HuH-7.5 (cell line): ENCODE measurements around the gene ZNF629.

Source experiments
- DNase-seq: peaks from one replicate; pipeline ENCODE4 v3.0.0; 2011; ENCODE audit warnings: low spot score

Gene ZNF629

DNA sequence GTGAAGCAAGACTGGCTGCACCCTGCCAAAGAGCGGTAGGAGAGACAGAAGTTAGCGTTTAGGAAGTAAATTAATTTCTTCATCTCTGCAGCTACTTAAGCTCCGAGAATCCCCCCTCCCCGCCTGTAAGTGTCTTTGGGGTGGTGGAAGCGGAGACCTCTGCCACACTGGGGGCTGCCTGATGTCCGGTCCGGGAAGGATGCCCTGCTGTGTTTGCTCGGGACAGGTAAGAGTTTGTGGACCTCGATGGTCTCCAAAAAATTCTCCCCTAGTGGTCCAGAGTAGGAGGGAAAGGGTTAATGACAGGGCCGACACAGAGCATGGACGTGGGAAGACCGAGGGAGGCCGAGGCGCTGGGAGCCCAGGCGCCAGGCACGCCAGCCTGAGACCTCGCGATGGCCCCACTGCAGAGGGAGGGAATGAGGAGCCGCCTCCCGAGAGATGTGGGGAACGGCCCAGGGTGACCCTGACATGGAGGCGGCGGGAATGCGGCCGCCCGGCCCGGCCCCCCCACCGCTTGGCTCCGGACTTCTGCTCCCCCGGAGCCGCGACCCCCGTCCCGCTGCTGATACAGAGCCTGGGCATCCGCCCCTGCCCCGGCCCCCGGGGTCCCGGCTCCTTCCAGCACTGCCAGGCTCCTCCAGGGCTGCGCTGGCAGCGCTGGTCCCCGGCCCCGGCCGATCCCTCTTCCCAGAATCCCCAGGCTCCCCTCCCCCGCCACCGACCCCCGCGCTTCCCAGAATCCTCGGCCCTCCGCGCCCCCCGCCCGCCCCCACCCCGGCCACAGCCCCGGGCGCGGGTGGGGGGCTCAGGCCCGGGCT lies 680 bp downstream of the ZNF629 start:
- DNase-seq, result peak; percentile 77

DNA sequence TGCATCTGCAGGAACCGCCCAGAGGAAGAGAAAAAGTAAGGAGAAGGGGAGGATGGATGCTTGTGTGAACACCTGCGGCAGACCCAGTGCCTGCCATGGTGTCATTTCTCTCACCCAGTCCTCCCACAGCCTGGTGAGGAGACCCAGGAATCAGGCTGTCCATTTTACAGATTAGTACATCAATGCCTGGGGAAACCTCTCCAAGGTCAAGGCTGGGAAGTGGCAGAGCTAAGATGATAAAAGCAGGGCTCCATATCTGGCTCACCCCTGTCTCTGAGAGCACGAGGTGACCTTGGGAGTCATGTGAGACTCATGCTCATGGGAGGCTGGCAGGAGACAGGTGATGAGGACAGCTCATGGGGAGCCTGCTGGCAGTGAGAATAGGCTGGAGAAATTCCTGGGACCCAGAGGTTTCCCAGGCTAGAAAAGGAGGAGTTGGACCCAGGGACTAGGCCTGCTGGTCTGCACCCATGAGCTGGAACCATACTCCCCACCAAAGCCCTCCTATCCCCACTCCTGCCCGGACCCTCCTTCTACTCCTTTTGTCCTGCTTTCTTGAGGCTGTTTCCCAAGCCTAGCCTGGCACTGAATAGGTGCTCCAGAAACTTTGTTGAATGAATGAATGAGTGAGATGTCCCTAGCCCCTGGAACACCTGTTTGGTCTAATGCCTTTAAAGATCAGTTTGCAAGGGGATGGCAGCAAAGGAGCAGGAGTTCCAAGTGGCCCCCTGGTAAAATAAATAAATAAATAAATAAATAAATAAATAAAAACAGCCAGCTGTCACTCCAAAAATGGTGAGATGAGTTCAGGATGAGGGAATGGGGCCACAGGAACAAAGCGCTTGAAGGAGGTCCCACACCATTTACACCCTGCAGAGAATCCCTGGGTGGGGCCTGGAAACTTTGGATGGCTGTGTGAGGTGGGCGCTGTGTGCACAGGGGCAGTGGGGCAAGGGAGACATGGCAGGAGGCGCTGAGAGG lies 1.6 kb downstream of the ZNF629 start:
- no peak for DNase-seq

DNA sequence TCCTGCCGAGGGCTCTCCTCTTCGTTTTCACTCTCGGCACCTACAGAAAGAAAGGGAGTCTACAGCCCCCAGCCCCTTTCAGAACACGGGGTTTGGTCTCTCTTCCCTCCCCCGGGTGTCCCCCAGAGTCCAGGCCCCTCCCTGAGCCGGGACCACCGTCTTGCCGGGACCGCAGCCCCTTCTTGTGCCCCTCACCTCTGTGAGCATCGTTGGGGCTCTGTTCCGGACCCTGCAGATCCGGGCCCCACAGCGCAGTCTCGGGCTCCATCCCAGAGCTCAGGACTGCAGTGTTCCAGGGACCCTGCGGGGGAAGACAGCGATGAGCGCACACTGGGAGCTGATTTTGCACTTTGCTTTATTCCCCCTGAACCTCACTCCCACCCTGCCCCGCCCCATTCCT lies 2.8 kb downstream of the ZNF629 start:
- DNase-seq, result no peak

DNA sequence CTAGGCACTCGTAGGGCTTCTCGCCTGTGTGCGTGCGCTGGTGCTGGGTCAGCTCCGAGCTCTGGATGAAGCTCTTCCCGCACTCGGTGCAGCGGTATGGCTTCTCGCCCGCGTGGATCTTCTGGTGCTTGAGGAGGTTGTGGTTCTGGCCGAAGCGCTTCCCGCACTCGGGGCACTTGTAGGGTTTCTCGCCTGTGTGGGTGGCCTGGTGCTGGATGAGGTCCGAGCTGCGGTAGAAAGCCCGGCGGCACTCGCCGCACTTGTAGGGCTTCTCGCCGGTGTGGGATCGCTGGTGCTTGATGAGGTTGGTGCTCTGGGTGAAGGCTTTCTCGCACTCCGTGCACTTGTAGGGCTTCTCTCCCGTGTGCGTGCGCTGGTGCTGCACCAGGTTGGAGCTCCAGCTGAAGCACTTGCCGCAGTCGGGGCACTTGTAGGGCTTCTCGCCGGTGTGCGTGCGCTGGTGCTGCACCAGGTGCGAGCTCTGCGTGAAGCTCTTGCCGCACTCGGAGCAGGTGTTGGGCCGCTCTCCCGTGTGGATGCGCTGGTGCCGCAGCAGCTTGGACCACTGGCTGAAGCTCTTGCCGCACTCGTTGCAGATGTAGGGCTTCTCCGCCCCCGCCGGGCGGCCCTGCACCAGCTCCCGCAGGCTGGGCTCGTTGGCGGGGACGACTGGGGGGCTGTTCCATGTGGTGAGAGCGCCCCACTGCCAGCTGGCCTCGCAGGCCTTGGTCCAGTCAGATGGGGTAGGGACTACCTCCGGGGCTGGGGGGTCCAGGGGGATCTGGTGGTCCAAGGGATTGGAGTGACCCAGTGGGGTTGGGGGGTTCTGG lies 3.5 kb downstream of the ZNF629 start:
- DNase-seq, result no peak

DNA sequence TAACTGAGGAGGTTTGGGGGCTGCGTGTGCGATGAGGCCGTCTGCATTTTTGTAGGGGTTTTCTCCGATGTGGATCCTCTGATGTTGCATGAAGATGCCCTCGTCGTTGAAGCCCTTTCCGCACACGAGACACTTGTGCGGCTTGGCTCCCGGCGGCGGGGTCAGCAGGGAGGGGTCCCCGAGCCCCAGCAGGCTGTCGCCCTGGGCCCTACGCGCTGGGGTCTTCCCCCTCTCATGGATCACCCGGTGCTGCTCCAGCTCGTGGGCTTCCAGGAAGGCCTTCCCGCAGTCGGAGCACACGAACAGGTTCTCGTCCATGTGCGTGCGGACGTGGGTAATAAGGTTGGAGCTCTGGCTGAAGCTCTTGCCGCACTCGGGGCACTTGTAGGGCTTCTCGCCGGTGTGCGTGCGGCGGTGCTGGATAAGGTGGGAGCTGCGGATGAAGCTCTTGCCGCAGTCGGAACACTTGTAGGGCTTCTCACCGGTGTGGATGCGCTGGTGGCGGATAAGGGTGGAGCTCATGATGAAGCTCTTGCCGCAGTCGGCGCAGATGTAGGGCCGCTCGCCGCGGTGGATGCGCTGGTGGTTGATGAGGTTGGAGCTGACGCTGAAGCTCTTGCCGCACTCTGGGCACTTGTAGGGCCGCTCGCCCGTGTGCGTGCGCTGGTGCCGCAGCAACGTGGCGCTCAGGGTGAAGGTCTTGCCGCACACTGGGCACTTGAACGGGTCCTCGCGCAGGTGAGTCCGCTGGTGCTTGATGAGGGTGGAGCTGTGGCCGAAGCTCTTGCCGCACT lies 4.3 kb downstream of the ZNF629 start:
- no peak for DNase-seq

DNA sequence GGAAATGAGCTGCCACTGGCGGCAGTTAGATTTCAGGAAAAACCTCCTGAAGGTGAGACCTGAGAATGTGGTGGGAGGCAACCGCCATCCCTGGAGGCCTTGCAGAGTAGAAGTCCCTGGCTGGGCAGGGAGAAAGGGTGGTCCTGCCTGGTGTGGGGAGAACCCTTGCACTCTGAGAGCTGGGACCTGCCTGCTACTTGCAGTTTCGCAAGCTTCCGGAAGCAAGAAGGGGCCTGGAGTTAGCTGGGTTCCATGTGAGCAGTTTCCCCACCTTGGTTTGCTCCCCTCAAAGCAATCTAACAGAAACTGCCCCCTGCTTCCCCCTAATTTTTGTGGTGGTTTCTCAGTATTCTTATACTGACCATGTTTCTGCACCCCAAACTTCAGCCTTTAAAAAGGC lies 6.5 kb downstream of the ZNF629 start:
- DNase-seq, result no peak

DNA sequence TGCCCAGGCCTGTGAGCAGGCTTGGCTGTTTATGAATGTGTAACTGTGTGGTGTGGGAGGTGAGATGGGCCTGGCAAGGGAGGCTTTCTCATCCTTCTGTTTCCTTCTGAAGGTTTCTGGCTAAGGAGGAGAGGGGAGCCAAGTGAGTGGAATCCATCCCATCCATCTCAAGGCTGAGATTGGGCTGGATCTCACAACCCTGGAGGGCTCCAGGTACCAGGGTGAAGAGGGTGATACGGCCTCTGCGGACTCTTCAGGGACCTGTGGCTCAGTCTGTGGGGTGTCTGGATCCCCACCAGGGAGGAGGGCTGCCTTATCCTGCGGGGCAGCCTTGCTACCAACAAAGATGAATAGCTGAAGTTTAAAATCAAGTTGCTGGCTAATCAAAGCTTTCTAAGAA lies 7.0 kb downstream of the ZNF629 start:
- DNase-seq, result no peak

DNA sequence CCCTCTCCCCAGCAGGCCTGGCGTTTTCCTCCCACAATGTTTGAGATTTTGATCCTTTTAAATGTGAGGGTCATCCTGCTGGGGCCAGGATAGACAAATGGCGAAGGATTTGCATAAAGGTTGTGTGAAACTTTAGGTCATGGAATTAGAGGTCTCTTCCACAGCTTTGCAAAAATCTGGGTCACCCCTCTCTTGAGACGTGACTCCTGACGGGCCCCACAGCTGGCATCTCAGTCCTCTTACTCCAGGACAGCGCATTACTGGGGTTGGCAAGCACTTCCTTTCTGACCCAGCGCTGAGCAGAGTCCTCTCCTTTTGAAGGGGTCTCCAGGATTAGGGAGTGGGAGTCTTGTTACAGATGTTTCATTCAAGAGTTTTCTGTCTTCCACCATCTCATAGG lies 7.4 kb downstream of the ZNF629 start:
- no peak for DNase-seq

DNA sequence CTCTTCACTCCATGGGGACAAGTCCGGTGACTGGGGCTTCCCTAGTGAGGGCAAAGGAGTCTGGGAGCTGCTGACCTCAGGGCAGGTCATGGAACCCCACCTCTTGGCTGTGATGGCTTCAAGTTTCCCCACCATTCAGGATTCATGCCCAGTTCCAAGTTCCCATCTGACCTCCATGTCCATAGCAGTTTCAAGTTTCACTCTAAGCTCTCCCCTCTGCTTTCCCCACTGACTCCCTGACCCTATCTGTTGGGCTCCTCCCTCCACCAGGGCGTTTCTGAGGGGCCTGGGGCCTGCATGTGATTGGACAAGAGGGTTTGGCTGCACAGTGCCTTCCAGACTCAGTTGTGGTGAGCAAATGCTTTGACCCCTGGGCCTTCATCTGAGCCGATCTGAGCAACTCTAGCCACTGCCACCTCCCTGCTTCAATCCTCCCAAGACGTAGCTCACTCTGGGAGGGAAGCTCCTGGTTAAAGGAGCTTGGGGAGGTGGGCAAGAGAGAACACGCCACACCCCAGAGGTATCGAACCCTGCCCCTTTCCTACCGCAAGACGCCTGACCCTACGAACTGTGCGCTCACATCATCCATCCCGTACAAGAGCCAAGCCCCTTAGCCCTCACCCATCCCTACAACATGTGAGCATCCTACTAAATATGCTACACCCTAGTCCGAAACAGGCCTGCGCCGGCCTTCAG lies 8.3 kb downstream of the ZNF629 start:
- DNase-seq, result no peak

DNA sequence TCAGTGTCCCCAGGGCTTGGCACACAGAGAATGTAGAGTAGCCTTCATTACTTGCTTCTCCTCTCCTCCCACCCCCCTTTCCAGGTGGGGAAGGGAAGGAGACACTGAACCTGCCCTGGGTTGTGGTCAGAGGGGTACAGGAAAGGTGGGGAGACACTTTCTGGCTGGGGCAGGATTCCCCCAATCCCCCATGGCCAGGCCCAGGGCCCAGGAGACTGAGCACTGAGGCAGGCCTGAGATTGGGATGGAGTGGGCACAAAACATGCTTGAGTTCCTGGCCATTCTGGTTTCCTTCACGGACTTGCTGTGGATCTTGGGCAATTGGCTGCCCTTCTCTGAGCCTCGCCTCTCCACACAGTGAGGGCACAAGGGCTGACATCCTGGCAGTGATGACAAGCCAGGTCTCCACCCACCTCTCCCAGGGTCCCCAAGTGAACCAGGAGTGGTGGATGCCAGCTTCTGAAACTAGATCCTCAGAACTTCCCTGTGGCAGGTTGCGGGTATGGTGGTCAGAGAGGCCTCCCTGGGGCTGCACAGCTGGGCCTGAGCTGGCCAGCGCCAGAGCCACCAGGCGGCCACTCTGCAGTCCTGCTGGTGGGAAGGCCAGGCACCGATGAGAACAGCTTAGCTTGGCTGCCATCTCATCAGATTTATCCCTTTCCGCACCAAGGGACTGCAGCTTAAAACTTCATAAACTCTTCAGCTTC lies 9.3 kb downstream of the ZNF629 start:
- DNase-seq, result no peak

DNA sequence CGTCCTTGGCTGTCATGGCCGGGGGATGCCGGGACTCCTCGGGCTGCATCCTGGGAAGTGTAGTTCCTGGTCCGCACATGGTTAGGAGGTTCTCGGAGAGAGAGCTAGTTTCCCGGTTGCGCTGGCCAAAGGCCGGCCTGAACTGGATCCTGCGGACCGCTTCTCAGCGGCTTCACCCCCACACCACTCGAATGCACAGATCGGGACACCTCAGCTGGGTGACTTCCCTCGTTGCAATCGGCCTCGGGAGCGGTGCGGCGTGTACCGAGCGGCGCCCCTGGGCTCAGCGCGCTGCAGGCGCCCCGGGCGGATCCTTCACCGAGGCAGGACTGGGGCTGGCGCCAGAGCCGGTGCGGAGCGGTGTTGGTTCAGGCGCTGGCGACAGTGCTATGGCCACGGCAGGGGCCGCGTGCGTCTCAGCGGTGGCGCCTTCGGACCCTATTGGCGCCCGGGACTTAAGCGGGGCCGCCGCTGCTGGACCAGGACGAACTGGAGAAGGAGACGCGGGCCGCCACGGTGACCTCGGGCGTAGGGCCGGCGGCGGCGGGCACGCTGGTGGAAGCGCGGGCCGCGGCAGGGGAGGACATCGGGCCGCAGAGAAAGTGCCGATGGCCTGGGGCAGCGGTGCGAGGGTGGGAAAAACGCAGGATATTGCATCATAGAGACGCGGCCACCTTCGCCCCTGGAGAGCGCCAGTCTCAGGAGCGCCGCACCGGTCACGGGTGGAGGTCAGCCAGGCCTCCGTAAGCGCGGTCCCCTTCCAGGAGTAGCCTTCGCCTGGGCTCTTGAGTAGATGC lies 11.4 kb downstream of the ZNF629 start:
- DNase-seq, result peak; percentile 94

DNA sequence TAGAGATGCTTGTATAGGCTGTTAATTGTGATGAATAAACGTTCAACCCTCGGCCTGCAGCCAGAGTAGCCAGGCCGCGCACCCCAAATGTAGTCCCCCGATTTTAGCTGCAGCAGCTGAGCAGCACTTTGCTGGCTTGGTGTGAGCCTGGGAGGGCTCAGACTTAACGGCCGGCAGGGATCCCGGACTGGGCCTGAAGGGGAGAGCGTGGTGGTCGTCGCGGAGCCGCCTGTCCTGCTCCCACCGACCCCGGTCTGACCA lies 11.9 kb downstream of the ZNF629 start:
- no peak for DNase-seq

DNA sequence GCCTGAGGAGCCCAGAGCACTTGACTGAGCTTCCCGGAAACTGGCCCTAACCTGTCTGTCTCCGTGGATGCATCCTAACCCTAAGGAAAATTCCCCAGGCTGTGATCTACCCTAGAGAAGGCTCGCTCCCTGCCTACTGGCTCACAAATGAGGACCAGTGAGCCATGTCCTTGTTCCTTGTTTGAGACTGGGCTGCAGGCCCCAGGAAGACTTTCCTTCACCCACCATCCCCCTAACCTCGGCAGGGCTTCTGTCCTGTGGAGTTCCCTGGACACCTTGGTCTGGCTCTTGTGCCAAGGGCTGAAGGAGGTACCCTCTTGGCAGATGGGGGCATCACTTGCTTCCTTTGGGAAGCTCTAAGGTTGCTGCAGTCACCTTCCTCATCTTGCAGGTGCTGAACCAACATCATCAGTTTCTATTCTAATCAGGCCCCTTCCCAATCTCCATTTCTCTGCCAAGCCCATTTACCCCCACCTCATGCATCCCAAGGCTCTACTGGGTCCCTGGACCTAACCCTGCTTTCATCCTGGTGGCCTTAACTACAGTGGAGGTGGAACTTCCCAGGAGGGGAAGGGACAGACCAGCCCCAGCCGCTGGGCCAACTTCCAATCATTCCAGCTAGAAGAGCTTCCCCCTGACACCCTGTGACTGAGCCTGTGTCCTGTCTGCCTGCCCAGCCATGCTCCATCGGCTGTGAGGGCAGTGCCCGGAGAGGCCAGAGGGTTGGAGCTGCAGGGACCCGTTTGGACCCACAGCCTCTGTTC lies 12.5 kb downstream of the ZNF629 start:
- no peak for DNase-seq

DNA sequence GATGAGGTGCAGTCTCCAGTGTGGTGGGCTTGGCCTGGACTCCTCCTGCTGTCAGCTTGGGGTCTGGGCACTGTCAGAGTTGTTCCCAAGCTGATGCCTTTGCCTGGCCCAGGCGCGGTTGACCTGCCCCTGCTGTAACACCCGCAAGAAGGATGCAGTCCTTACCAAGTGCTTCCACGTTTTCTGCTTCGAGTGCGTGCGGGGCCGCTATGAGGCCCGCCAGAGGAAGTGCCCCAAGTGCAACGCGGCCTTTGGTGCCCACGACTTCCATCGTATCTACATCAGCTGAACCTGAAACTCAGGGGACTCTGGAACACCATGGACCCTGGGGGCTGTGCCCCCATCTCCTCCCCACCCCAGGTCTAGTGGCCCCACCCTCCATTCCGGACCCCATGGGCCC lies 13.2 kb downstream of the ZNF629 start:
- no peak for DNase-seq

DNA sequence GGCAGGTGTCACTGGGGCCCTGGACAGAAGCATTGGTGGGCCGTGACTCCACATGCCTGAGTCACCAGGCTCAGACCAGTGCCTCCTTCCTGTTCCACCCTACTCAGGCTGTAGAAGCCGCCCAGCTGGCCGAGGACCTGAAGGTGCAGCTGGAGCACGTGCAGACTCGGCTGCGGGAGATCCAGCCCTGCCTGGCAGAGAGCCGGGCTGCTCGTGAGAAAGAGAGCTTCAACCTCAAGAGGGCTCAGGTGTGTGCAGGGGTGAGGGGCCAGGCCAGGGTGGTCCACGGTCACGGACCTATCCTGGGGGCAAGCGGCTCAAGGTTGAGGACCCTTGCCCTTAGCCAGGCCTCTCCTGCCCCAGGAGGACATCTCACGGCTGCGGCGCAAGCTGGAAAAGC lies 15.3 kb downstream of the ZNF629 start:
- DNase-seq, result no peak

DNA sequence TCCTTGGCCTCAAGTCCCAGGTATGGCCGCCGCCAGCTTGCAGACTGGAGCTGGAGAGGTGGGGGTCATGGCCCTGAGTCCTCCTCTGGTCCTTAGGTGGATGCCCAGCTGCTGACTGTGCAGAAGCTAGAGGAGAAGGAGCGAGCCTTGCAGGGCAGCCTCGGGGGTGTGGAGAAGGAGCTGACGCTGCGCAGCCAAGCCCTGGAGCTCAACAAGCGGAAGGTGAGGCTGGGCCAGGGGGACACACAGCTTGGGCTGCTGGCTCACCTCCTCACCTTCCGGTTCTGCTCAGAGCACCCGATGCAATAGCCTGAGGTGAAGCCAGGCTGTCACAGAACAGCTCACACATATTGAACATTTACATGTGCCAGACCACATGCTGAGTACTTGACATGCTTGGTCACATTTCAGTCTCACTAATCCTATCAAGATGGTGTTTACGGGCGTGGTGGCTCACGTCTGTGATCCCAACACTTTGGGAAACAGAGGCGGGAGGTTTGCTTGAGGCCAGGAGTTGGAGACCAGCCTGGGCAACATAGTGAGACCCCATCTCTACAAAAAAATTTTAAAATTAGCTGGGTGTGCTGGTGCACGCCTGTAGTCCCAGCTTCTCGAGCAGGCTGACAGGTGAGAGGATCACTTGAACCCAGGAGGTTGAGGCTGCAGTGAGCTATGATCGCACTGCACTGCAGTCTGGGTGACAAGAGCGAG lies 17.5 kb downstream of the ZNF629 start:
- DNase-seq, result no peak

DNA sequence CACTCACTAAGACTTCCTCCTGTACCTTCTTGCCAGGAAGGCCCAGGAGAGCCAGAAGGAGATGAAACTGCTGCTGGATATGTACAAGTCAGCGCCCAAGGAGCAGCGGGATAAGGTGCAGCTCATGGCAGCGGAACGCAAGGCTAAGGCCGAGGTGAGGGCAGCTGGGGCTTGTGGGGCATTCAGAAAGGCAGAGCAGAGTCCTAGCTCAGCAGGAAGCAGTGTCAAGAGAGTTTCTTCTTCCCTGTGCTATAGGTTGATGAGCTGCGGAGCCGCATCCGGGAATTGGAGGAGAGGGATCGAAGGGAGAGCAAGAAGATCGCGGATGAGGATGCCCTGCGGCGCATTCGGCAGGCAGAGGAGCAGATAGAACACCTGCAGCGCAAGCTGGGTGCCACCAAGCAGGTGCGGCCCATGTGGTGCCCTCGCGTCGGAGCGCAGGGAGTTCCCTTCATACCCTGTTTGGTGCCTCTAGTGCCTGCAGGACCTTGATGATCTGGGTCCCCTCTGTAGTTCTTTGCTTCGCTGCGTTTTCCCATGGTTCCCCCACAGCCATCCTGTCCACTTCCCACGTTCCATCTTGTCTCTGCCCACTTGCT lies 18.3 kb downstream of the ZNF629 start:
- no peak for DNase-seq
